Renal cortical epithelial cell (primary cell): Measurements from ENCODE around the gene LRRC27. TPM values are rescaled to one million over a fixed set of nuclear protein-coding genes. Genes with fewer than 3 reads are reported as not detected.

Experiments
- DNase-seq: peaks from one replicate; pipeline ENCODE4 v3.0.0-alpha.2; 2011; ENCODE audit warnings: low read depth
- total RNA-seq: library from RNA; depleted of rRNA; stranded (reverse); fragments of >200 nt; gene quantifications from 2 replicates; pipeline ENCODE4 v1.2.3, GENCODE V29; 2014

LRRC27 gene
- total RNA-seq, 1 donor from 2014 or later, result 16.4 TPM

DNA sequence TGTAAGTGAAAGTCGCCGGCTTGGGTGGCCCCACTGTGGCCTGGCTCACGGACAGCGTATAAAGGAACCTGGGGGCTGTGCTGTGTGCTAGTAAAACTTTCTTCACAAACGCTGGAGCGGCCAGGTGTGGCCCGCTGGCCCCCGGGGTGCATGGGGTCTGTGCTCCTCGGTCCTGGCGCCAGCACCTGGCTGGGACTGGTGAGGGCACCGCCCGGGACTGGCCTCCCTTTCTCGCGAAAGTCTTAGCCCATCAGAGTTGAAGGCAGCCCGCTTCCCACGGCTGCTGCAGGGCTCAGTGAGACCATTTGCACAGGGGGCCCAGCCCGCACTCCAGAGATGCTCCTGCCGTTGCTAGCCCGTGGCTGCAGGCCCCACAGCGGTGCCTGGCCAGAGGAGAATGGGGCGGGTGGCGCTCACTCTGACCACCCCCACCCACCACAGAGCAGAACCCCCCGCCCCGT, 70.8 kb downstream of the LRRC27 start:
- DNase-seq, result no peak

DNA sequence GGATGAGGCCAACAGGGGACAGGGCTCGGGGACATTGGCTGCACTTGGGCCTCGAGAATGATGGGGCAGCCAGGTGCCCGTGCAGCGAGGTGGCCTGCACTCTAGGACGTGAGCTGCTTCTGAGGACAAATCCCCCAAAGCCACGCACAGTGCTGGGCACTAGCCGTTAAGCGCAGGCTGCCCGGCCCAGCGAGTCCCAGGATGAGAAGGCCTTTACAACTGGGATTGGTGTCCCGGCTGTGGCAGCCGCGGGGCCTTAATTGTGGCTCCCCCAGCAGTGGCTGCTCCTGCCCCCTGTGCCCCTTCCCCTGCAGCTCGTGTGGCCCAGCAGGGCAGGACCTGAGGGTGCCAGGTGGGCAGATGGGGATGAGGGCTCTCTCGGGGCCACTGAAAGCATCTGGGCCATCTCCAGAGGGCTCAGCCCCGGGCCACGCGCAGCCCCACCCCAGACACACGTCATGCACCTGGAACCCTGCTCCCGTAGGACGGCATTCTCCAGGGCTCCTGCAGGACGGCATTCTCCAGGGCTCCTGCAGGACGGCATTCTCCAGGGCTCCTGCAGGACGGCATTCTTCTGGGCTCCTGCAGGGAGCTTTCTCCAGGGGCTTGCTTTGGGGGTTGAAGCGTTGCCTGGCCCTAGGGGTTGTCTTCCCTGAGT, 71.6 kb downstream of the LRRC27 start:
- no peak for DNase-seq

DNA sequence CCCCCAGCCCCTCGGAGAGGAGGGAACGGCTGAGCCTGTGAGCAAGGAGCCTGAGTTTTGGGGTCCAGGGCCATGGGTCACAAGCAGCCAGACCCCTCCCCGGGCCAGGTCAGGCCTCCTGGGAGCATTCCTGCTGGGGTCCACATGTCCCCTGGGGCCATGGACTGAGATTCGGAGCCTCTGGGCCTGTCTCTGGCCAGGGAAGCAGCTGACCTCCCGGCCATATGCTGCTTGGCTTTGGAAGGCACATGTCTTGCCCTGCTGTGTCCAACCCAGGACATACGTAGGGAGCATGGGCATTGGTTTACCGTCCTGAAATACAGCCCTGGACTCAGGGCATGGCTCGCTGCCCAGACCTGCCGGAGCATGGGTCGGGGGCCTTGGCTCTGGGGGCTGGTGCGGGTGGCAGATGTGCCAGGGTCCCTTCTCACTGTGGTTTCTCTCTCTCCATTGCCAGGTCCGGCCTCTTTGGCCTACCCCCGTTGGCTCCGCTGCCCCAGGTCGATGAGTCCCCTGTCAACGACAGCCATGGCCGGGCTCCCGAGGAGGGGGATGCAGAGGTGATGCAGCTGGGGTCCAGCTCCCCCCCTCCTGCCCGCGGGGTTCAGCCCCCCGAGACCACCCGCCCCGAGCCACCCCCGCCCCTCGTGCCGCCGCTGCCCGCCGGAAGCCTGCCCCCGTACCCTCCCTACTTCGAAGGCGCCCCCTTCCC, 72.3 kb downstream of the LRRC27 start:
- DNase-seq, result no peak

DNA sequence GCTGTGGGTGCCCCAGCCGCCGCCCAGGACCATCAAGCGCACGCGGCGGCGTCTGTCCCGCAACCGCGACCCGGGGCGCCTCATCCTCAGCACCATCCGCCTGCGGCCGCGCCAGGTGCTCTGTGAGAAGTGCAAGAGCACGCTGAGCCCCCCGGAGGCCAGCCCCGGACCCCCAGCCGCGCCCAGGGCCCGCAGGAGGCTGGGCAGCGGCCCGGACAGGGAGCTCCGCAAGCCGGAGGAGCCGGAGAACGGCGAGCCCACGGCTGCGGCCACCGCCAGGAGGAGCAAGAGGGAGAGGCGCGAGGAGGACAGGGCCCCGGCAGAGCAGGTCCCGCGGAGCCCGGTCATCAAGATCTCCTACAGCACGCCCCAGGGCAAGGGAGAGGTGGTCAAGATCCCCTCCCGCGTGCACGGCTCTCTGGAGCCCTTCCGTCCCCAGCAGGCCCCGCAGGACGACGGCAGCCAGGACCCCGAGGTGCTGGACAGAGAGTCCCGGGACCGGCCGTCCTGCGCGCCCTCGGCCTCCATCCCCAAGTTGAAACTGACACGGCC, 73.0 kb downstream of the LRRC27 start:
- no peak for DNase-seq

DNA sequence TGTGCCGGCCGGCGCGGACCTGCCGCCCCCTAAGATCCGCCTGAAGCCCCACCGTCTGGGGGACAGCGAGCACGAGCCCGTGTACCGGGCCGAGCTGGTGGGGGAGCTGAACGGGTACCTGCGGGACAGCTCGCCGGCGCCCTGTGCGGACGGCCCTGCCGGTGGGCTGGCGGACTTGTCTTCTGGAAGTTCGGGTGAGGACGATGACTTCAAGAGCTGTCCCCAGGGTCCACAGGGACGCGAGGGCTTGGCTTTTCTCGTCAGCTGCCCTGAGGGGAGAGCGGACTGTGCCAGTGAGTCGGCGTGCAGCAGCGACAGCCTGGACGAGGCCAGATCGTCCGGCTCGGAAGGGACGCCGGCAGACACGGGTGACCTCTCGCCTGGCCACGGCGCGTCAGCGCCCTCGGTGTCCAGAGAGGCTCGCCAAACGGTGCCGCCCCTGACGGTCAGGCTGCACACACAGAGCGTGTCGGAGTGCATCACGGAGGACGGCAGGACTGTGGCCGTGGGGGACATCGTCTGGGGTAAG, 73.5 kb downstream of the LRRC27 start:
- DNase-seq, result no peak

DNA sequence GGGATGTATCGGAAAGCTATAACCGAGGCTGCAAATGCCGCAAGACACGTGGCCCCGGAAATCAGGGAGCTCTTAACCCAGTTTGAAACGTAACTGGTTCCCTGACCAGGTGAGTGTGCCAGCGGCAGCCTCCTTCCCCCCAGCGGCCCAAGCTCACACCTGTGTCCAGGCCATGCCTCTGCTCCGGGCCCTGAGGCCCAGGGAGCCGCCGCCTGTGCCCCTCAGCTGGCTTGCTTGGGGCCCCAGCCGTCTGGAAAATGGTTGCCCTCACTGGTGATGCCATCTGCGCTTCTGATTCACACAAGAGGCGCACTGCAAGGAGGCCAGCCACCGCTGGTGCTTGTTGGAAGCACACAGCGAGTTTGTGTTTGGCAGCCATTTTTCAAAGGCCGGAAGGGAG, 74.2 kb downstream of the LRRC27 start:
- no peak for DNase-seq

DNA sequence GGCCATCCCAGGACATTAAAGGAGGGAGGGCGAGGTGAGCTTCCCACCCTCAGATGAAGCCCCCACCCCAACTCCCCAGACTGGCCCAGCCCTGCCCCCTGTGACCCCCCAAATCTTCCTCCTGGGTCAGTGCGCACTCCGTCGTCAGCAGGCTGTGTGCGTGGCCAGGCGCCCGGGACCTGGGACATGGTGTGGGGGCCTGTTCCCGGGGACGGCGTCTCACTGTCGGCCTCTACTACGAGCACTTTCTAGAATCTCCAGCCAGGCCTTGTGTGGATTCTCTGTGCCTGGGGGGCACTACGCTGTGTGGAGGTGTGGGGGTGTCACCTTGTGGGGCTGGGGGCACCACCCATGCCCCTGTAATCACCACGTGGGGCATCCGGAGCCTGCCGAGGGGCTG, 74.8 kb downstream of the LRRC27 start:
- no peak for DNase-seq

DNA sequence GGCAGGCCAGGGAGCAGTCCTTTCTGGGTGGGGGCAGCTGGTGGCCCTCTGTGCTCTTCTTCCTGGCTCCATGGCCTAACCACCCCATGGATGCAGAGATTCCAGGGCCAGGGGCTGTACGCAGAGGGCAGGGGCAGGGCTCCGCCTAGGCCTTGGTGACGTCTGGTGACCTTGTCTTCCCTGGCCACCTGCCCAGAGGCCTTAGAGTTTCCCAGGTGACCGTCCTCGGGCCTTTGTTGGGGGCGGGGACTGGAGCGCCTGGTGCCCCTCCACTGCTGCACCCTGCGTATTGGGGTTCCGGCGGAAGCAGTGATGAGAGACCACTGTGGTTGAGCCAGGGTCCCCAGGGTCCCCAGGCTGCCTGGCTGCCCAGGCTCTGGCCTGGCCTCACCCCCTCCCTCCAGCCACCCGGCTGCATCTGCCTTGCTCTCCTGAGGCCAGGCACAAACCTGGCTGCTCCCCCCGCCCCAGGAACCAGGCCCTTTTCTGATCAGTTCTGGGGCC, 75.3 kb downstream of the LRRC27 start:
- DNase-seq, result no peak

DNA sequence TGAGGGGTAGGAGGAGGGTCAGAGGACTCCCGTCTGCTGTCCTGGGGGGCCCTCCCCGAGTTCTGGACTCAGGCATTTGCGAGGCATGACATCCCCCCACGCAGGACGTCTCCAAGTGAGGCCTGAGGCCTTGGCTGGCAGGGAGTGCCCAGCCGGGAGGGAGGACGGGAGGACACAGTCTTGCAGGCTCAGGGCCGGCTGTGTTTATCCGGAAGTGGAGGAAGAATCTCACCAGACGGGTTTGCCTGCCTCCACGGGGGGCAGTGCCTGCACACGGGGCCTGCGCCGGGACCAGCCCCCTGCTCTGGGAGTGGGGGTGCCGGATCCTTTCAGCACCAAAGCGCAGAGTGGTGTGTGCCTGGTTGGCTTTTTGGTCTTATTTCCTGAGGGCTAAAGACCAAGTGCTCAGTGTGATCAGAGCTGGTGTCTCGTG, 75.9 kb downstream of the LRRC27 start:
- DNase-seq, result peak; percentile 25

DNA sequence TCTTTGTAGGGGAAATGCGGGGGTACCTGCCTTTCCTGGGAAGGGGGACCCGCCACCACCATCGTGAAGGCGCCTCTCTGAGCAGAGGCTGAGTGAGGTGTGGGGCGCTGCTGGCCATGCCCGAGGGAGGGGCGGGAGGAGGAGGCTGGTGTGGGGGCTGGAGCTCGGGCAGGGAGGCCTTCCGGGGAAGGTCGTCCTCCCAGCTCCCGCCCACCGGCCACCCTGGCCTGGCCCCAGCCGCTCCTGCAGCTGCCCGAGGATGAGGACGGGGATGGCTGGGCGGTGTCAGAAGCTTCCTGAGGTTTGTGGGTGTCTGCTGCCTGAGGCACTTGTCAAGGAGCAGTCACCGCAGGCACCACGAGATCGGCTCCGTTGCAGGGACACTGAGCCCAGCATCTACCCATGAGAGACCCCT, 76.4 kb downstream of the LRRC27 start:
- no peak for DNase-seq

DNA sequence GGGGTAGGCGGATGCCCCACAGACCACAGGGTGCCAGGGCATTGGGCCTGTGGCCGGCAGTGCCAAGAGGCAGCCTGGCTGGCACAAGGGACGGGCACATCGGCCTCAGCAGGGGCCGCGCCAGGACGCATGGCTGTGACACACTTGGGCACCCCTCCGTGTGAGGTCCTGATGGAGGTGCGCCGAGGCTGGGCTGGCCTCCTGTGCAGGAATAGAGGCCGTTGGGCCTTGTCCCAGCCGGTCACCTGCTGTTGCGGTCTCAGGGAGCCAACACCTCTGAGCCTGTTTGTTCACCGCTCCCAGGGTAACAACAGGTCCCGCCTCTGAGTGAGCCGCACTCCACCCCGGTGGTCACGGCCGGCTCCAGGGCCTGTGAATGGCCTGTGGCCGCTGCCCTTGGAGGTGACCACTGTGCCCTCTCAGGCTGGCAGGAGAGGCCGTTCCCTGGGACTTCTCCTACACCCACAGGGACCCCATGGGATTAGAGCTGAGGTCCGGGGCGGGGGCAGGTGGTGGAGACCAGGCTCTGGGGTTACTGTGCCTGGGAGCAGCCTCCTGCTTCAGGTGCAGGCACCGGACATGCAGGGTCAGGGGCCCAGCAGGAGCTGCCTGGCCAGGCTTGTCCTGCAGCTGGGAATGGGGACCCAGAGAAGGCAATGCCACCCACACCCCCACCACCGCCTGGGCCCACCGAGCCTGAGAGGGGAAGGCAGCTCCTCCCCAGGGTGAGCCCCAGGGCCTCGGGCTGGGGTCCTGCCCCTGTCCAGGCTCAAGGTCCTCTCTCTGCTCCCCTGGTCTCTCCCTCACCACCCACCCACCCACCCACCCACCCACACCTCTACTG, 77.1 kb downstream of the LRRC27 start:
- peak; percentile 26 for DNase-seq

DNA sequence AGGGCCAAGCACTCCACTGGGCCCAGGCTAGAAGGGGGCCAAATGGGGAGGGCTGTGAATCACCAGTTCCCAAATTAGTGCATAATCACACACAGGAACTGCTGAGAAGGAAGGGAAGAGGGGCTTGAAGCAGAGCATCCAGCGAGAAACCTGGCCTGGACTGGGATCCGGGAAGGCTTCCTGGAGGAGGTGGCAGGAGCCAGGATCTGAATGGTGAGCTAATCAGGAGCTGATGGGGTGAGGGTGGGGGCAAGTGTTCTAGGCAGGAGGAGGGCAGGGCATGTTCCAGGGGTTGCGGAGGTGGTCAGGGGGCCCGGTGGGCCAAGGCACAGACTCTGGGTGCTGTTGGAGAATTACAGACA, 77.7 kb downstream of the LRRC27 start:
- DNase-seq, result no peak

DNA sequence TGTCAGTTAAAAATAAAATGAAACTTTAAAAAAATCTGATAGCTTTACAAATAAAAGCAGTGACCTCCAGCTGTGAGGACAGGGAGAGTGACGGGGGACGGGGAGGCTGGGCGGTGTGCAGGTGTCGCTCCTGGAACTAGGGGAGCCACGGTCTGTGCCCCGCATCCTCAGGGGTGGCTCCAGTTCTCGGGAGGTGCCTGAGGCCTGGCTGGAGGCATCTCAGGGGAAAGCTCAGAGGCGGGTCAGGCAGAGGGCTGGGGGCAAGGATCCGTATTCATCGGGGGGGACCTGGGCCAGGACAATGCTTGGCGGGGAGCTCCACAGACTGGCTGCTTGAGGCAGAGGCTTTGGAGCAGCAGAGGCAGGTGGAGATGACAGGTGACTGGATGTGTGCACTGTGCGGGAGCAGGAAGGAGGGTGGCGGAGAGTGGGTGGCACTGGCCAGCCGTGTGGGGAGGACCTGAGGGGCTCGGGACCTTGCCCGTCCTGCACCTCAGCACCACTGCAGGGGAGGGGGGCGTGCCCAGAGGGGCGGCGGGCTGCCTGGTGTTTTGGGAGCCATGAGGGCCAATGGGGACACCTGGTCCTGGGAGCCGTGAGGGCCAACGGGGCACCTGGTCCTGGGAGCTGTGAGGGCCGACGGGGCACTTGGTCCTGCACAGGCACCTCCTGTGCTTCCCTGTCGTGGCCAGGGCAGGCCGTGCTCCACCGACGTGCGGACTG, 78.2 kb downstream of the LRRC27 start:
- no peak for DNase-seq

DNA sequence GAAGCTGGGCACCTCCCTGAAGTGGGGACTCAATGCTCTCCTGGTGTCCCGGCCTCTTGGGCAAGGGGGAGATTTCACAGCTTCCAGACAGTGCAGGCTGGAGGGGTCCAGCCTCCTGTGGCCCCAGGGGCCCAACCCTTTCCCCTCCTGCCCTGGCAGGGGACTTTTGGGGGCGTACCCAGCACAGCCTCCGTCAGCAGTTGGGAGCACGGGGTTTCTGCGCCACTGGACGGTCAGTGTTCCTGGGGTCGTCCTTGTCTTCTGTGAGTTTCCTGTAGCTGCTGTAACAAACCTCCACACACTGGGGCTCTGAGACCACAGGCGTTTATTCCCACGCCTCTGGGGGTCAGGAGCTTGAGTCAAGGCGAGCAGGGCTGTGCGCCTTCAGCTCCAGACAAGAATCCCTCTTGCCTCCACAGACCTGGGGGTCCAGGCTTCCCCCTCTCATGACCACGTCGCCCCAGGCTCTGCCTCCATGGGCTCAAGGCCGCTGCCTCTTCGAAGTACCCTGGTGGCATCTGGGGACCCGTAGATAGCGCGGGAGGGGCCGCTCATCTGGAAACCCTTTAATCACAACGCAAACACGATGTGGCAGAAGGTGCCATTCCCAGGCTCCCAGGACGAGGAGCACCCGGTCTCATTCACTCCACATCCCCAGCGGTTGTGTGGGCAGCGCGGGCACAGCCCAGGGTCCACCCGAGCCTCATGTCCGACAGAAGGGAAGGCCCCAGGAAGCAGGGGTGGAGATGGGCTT, 79.0 kb downstream of the LRRC27 start:
- no peak for DNase-seq

DNA sequence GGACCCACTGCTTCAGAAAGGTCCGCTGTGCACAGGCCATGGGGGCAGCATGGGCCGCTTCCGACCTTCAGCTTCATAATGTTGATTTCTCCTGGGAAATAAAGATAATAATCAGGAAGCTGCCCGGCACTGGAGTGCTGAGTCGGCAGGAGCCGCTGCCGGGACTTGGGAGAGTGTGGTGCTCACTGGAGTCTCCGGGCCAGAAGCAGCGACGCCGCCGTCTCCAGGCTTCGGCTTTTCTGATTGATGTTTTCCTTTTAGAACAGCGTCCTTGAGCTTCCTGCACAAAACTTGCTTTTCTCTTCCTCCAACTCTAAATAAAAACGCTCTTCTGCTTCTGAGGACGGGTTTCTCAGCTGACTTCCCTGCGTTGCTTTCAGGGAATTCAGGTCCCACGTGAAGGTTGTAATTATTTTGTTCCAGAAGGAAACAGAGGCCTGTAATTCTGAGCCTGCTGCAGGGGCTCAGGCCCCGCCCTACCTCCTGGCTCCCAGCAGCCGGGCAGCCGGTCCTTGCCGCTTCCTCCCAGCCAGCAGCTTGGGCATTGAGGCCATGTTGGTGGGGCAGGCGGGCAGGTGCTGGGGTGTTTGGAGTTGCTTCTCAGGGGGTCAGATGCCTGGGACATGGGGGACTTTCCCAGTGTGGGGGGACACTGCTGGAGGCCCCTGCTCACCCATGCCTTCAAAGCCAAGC, 79.7 kb downstream of the LRRC27 start:
- DNase-seq, result peak; percentile 18

DNA sequence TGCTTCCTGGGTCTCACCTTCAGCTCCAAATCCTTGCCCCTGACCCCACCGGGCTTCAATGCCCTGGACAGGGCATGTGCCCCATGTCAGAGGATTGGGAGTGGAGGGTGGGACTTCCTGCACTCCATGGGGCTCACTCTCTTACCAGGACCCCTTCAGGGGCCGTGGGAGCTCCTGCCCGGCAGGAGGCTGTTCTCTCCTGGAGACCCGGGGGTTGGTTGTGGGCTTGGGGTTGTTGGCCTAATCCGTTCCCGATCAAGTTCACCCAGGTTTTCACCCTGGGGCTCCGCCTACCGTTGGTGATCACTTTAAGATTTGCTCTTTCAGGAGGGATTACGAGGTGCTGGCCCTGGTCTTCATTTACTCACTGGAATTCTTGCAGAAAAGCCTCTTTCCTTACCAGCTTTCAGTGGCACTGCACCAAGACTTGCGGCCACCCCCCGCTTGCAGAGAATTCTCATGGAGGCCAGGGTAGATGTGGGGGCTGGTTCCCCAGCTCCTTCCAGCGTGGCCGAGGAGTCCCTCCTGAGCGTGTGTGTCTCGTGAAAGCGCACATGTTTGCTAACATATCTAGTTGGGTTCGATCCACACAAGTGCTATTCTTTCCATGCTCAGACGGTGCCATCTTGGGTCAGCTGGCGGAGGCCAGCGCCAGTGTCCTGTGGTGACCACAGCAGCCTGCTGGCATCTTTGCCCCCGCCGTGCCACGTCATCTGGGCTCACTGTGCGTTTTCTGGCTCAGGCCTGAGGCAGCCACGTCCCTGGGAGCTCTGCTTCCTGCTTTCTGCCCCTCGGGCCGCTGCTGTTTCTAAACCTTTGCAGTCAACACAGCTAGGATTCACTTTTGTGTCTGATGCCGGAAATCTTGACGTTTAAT, 80.6 kb downstream of the LRRC27 start:
- no peak for DNase-seq

DNA sequence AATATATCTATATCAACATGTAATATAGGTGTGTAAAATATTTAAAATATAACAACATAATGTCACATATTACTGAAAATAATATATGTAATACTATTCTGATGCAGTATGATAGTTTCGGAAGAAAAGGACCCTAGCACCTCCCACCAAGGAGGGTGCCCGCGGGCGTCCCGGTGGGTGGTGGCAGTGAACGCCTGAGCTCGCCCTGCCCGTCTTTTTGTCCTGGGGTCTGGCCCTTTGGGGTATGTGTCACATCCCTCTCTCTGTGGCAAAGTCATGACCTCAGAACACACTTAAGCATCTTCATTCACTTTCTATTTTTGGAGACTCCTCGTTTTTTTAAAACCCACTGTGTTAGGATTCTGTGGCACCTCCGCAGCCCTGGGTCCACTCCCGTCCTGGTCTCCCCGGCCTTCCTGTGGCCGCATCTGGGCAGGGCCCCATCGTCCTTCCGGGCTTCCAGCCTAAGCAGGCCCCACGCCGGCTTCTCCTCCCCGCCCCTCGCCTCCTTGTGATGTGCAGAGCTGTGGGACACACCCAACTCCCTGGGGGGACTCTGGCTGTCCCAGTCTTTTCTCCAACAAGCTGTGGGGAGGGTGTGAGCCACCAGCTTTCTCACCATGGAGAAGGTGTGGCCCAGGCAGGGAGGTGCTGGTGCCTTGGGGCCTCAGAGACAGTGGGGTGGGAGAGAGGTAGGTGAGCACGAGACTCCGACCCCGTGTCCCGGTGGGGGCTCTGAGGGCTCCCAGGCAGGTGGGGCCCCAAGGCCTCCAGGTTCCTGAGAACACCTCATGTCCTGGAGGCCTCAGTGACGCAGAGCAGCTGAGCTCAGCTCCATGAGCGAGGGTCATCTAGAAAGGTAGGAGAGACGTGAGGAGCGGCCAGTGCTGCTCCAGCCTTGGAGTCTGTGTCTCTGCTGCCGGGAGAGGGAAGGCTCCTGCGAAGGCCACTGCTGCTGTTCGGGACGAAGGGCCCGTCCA, 81.5 kb downstream of the LRRC27 start:
- DNase-seq, result no peak
